CD4-positive, alpha-beta T cell treated with Interferon alpha-2 for 1 hour (primary cell): ENCODE data around the gene NELFA.
"Not testable (repeated sequence)": the region's sequence is repeated elsewhere in the genome, so short reads cannot be mapped to it uniquely, and the experiment has no call there.

ENCODE experiments used
- DNase-seq, 2 donors: peaks; one replicate each; pipeline ENCODE4 v3.0.0-alpha.2; 2020 to 2022

Gene NELFA

GRCh38 chr4:1993718-1994516, 14.9 kb downstream of the NELFA start:
- DNase-seq, result not testable (repeated sequence)

DNA sequence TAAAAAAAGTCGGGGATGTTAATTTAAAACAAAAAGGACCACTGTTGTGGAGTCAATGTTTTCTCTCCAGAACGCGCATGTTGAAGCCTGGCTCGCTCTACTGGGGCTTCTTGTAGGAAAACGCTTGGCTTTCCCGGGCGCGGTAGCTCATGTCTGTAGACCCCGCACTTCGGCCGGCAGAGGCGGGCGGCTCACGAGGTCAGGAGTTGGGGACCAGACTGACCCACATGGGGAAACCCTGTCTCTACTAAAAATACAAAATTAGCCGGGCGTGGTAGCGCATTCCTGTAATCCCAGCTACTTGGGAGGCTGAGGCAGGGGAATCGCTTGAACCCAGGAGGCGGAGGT, 15.6 kb downstream of the NELFA start:
- DNase-seq, result no peak

GRCh38 chr4:1992468-1993168, 16.2 kb downstream of the NELFA start:
- DNase-seq, result no peak

DNA sequence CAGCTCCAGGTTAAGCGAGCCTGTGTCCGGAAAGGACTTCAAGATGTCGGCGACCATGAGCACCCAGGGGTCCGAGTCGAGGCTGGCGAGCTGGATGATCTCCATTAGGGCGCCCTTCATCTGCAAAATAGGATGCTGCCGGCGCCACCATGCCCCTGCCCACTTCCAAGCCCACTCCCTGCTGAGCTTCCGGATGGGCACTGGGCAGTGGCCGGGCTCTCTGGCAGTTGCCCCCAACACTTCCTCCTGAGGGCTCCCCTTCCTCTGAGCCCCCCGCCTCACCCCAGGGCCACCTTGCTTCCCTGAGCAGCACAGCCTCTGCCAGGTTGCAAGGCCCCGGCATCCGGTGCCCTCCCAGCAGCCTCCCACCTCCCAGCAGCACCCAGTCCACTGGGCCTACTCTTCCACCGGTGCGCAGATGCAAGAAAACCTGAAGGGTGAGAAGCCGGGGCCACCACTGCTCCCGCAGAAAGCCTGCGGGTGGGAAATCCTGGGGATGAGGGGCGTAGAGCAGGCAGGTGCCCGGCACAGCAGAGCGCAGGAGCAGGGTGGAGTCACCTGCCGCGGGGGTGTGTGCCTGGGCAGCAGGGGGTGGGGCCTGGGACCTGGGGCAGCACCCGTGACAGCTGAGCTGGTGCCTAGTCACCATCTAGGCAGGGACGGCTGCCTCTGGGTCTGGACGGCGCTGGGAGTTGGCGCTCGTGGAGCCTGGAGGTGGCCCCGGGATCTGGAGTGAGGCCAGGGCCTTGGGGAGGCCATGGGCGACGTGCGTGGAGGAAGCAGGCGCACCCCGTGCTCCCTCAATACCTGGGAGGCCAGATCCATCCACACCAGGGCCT, 17.0 kb downstream of the NELFA start:
- no peak for DNase-seq

DNA sequence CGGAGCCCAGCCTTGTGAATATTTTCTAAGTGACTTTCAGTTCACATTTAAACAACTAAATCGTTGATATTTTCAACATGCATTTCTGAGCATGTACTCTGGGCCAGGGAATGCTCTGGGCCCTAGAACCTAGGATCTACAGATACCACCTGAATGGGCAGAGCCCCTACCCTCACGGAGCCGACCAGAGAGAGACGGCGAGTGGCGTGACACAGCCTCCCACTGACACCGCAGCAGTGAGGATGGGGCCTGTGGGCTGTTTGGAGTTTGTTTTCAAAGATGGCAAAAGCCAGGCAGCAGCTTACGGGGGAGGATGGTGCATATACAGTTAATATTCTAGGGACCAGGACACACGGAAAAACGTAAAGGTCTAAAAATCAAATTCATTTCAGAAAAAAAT, 17.7 kb downstream of the NELFA start:
- no peak for DNase-seq

DNA sequence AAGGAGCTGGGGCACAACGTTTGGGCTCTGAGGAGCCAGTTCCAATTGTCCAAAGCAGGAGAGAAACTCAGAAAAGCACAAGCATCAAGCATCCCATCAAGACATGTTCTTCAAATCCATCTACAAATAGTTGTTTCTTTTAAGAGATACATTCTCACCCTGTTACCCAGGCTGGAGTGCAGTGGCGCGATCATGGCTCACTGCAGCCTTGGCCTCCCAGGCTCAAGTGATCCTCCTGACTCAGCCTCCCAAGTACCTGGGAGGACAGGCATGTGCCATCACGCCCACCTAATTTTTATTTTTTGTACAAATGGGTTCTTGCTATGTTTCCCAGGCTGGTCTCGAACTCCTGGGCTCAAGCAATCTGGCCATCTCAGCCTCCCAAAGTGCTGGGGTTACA, 18.1 kb downstream of the NELFA start:
- no peak for DNase-seq

DNA sequence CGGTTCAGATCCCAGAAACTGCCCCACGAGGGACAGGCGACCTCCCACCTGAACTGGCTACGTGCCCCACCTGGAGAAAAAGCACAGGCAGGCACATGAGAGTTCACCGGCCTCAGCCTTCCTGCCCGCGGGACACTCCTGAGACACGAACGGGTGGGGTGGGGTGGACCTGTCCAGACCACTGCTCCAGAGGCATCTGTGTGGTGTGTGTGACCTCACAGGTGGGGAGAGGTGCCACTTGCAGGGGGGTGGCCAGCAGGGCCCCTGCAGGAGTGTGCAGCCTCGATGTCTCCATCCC, 18.5 kb downstream of the NELFA start:
- no peak for DNase-seq

- DNase-seq, result no peak
Measured at GRCh38 chr4:1989533-1990347, 19.0 kb downstream of the NELFA start.

GRCh38 chr4:1988327-1988724, 20.4 kb downstream of the NELFA start:
- DNase-seq, result no peak

- no peak for DNase-seq
Measured at GRCh38 chr4:1987721-1988326, 20.9 kb downstream of the NELFA start.

DNA sequence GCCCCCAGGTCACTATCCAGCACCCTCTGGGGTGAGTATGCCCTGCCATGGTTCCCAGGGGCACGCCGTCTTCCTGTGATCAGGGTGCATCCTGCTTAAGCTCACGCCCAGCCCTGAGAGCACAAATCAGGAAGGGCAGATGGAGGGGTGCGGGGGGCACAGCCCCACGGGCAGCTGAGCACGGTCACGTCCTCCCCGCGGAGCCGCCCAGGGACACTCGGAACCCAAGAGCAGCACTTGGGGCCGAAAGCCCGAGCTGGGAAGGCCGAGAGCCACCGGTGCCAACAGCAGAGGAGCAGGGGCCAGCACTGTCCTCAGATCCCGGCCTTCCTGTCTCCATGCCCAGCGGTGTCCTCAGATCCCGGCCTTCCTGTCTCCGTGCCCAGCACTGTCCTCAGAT, 21.5 kb downstream of the NELFA start:
- DNase-seq, result no peak

DNA sequence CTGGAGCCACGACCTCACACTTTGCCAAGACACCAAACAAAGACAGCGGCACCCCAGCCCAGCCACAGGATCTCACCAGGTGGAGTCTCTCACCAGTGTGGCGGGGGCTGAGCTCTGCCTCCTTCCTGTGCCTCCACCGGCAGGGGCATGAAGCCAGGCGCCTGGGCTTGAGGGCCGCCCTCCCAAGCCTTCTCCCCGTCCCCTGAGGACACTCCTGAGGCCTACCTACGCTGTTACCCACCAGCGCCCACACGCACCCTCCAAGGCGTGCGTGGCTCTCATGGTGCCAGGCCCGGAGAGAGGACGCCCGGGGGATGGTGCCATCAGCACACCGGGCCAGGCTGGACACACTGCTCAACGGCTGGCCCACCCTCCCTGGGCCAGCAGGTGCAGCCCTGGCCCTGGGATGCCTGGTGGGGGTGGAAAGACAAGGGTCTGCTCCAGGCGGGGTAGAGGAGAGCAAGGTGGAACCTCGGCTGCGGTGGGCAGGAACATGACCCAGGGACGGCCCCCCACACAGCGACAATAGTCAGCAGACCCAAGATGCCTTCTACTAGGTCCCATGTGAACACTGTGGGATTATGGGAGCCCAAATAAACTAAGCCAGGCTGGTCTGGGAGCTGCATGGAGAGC, 22.1 kb downstream of the NELFA start:
- no peak for DNase-seq

DNA sequence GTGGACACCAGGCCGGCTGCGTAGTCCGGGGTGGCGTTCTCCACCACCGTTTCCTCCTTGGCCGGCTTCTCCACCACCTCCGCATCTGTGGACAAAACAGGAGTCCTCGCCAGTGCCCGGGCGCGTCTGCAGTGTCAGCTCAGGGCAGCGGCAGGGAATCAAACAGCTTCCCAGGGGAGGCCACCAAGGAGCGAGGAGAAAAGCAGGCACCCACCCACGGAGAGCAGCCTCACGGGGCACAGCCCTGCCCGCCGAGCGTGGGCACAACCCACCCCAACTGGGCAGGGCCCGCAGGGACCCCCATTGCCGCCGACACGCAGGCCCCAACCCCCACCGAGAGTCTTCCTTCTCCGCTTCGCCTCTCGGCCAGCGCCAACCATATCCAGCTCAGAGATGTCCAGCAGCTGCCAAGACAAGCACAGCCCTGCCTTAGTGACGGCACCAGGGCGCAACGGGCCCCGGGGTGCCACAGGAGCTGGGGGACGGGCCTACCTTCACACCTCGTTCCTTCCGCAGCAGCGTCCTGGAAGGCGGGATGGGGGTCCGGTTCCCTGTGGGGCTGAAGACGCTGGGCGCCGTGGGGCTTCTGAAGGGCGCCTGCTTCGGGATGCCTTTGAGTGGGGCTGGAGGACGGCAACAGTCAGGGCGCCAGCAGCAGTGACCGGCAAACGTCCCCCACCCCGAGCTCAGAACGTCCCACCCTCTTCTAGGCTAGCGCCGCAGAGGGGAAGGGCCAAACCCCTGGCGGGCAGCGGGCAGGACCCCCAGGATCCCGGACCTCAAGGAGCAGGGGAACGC, 22.8 kb downstream of the NELFA start:
- DNase-seq, result no peak

DNA sequence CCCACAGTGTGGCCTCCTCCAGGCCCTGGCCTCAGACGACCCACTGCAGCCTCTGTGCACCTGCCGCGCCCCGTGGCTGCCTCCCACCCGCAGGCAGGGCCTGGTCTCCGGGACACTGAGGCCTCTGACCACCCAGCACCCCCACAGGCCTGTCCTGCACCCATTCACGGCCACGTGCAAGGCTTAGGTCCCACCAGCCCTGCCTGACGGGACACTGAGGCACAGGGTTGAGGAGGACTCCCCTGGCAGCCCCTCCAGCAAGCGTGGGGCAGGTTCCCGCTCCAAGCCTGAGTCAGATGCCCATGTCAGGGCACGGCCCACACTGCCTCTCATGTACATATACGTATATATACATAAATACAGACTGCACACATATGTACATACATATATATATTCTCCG, 23.5 kb downstream of the NELFA start:
- DNase-seq, result no peak

- no peak for DNase-seq
Measured at GRCh38 chr4:1984406-1985191, 24.2 kb downstream of the NELFA start.

- DNase-seq, result no peak
Measured at GRCh38 chr4:1983846-1984405, 24.8 kb downstream of the NELFA start.

DNA sequence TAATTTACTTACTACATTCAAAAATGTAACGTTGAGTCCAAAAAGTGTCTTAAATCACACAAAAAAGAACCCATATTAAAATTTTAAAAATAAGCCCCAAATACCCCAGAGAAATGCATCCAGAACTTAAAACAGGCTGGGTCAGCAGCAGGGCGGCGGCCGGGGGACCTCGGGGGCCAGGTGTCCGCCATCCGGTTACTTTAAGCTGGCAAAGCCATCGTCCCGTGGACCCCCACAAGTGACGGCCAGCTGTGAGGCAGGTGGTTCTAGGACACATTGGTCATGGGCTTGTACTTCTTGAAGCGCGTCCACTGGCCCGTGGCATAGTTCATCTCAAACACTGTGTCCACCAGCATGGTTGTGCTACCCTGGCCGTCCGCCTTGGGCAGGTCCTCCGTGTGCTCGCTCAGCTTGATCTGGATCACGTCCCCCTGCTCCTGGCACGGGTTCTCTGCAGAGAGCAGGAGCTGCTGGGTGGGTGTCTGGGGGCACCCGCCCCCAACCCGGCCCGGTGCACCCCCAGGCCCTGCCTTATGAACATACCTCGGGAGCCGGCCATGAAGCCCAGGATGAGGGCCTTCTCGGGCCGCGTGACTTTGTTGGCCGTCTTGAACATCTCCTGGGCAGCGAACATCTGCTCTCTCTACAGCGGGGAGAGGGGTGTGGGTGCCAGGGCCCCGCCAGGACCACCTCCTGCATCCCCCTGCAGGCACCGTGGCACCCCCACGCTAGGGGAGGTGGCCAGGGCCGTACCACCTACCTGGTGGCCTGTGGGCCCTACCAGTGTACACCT, 25.5 kb downstream of the NELFA start:
- no peak for DNase-seq

DNA sequence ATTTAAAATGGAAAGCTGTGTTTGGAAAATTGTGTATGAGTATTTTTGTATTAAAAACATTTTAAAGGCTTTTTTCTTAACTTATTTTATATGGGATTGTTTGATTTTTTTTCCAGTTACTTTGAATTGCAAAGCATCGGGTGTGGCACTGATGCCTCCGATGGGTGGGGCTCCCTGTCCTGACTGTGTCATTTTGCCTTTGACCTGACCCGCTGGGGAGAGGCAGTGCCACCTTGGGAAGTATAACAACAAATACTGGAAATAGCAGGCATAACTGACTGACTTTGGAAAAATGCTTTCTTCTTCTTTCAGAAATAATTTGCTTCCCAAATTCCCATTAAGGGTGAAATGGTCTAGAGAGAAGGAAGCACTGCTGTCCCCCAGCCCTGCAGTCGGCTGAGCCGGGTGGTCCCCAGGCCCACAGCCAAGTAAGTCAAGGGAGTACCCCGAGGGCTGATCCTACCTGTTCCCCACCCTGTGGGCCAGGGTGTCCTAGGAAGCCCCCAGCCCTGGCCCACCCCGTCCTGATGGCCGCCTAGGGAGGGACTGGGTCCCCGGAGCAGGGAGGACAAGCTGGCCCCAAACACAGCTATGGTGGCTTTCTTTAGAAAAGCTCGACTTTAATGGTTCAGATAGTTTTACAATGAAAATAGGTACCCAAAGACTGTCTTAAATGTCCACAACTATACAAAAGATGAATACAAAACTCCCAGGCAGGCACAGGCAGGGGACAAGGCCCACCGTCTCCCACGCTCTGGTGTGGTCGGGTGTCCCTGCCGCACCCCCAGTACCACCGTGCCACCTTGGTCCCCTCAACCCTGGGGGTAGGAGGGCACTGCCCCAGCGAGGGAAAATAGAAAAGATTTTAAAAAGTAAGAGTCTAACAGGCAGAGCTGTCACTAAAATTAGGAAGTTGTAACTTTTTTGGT, 26.4 kb downstream of the NELFA start:
- DNase-seq, result no peak
